ENCODE measurements around the gene CSTA.
"Not testable (repeated sequence)": the region's sequence is repeated elsewhere in the genome, so short reads cannot be mapped to it uniquely, and the experiment has no call there.

Gene CSTA

GRCh38 chr3:122318620-122319019 lies 6.4 kb upstream of the CSTA start:
- DNase-seq (ENCODE audit: insufficient read length, low spot score) (no peak), FAIRE-seq (no peak)

GRCh38 chr3:122322095-122323075 lies 2.7 kb upstream of the CSTA start:
- no peak for DNase-seq (ENCODE audit: insufficient read length, low spot score)
- no peak for FAIRE-seq

- DNase-seq (ENCODE audit: insufficient read length, low spot score) = no peak
- no peak for FAIRE-seq
These were observed 721 bp downstream of the CSTA start for GRCh38 chr3:122325769-122326168.

GRCh38 chr3:122331886-122332285 lies 6.8 kb downstream of the CSTA start:
- DNase-seq (ENCODE audit: insufficient read length, low spot score) (no peak), FAIRE-seq (no peak)

- DNase-seq (ENCODE audit: insufficient read length, low spot score) (no peak), FAIRE-seq (no peak)
These were observed 7.5 kb downstream of the CSTA start for GRCh38 chr3:122332551-122332950.

GRCh38 chr3:122342803-122343202 lies 17.8 kb downstream of the CSTA start:
- DNase-seq (ENCODE audit: insufficient read length, low spot score) (no peak), FAIRE-seq (no peak)

GRCh38 chr3:122343654-122344053 lies 18.6 kb downstream of the CSTA start:
- FAIRE-seq = no peak
- no peak for DNase-seq (ENCODE audit: insufficient read length, low spot score)

GRCh38 chr3:122349171-122349570 lies 24.1 kb downstream of the CSTA start:
- FAIRE-seq = no peak
- DNase-seq (ENCODE audit: insufficient read length, low spot score) = no peak

GRCh38 chr3:122350814-122351418 lies 25.9 kb downstream of the CSTA start:
- FAIRE-seq = no peak

GRCh38 chr3:122351612-122352011 lies 26.6 kb downstream of the CSTA start:
- FAIRE-seq = no peak

More at GRCh38 chr3:122350814-122351418, 25.9 kb downstream of the CSTA start:
- DNase-seq (ENCODE audit: insufficient read length, low spot score) = no peak

GRCh38 chr3:122353215-122353614 lies 28.2 kb downstream of the CSTA start:
- no peak for DNase-seq (ENCODE audit: insufficient read length, low spot score)
- no peak for FAIRE-seq

More at GRCh38 chr3:122351612-122352011, 26.6 kb downstream of the CSTA start:
- no peak for DNase-seq (ENCODE audit: insufficient read length, low spot score)

- FAIRE-seq (no peak), DNase-seq (ENCODE audit: insufficient read length, low spot score) (no peak)
These were observed 28.9 kb downstream of the CSTA start for GRCh38 chr3:122353893-122354401.

- DNase-seq (ENCODE audit: insufficient read length, low spot score) (no peak), FAIRE-seq (no peak)
These were observed 30.6 kb downstream of the CSTA start for GRCh38 chr3:122355612-122356011.

GRCh38 chr3:122356402-122356801 lies 31.4 kb downstream of the CSTA start:
- FAIRE-seq (no peak), DNase-seq (ENCODE audit: insufficient read length, low spot score) (peak; percentile 19)

GRCh38 chr3:122357828-122358702 lies 33.0 kb downstream of the CSTA start:
- no peak for FAIRE-seq
- DNase-seq (ENCODE audit: insufficient read length, low spot score) = no peak

- no peak for DNase-seq (ENCODE audit: insufficient read length, low spot score)
- no peak for FAIRE-seq
These were observed 33.6 kb downstream of the CSTA start for GRCh38 chr3:122358703-122359032.

- no peak for DNase-seq (ENCODE audit: insufficient read length, low spot score)
- FAIRE-seq = no peak
These were observed 37.0 kb downstream of the CSTA start for GRCh38 chr3:122362026-122362425.

- FAIRE-seq (no peak), DNase-seq (ENCODE audit: insufficient read length, low spot score) (no peak)
These were observed 39.4 kb downstream of the CSTA start for GRCh38 chr3:122364490-122364889.

- FAIRE-seq (no peak), DNase-seq (ENCODE audit: insufficient read length, low spot score) (no peak)
These were observed 40.0 kb downstream of the CSTA start for GRCh38 chr3:122365073-122365472.

- DNase-seq (ENCODE audit: insufficient read length, low spot score); FAIRE-seq: not testable (repeated sequence)
These were observed 40.7 kb downstream of the CSTA start for GRCh38 chr3:122365582-122366378.

Measured in HTR-8/SVneo (cell line).